NCI-H345 treated with DMSO at 0.1 percent for 48 hours (cell line): ENCODE results near the gene AP1M2.

Source experiments
- DNase-seq: peaks from one replicate; lab custom pipeline; 2025; ENCODE audit not compliant: unreplicated experiment; lab: John Stamatoyannopoulos, UW

The AP1M2 gene

GRCh38 chr19:10587022-10587838 is at the start of gene AP1M2:
AP1M2 (minus strand) TSS chr19:10587312; CDS start chr19:10587231, 81 bp downstream.
- DNase-seq, result no peak

- no peak for DNase-seq
Observed at GRCh38 chr19:10636304-10636972, 49.3 kb upstream of the AP1M2 start.

- DNase-seq, result no peak
Observed at GRCh38 chr19:10634963-10635362, 47.9 kb upstream of the AP1M2 start.

GRCh38 chr19:10634430-10634829 is 47.3 kb upstream of the AP1M2 start:
- no peak for DNase-seq

GRCh38 chr19:10631874-10632273 is 44.8 kb upstream of the AP1M2 start:
- no peak for DNase-seq

- DNase-seq, result no peak
Observed at GRCh38 chr19:10625762-10626138, 38.6 kb upstream of the AP1M2 start.

GRCh38 chr19:10625003-10625761 is 38.1 kb upstream of the AP1M2 start, which contains the start of gene SLC44A2:
SLC44A2 (plus strand) TSS chr19:10625553; CDS start chr19:10625634, 81 bp downstream.
- peak; percentile 13 for DNase-seq

- DNase-seq, result no peak
Observed at GRCh38 chr19:10624585-10624984, 37.5 kb upstream of the AP1M2 start.

GRCh38 chr19:10621966-10622365 is 34.9 kb upstream of the AP1M2 start:
- no peak for DNase-seq

GRCh38 chr19:10620786-10621185 is 33.7 kb upstream of the AP1M2 start:
- DNase-seq, result no peak

GRCh38 chr19:10618846-10619245 is 31.7 kb upstream of the AP1M2 start:
- no peak for DNase-seq

GRCh38 chr19:10617409-10618121 is 30.5 kb upstream of the AP1M2 start:
- DNase-seq, result no peak

- DNase-seq, result no peak
Observed at GRCh38 chr19:10615429-10616023, 28.4 kb upstream of the AP1M2 start.

- no peak for DNase-seq
Observed at GRCh38 chr19:10612499-10613119, 25.5 kb upstream of the AP1M2 start.

GRCh38 chr19:10611907-10612306 is 24.8 kb upstream of the AP1M2 start:
- no peak for DNase-seq

GRCh38 chr19:10604460-10604980 is 17.4 kb upstream of the AP1M2 start:
- no peak for DNase-seq

- no peak for DNase-seq
Observed at GRCh38 chr19:10603873-10604459, 16.9 kb upstream of the AP1M2 start.

- no peak for DNase-seq
Observed at GRCh38 chr19:10603084-10603872, 16.2 kb upstream of the AP1M2 start.
